ENCODE data around the gene CEP97. TPM values are rescaled to one million over a fixed set of nuclear protein-coding genes. Genes with fewer than 3 reads are reported as not detected.

CEP97 gene
- total RNA-seq, 4 donors from 2014 or later: 1.1 to 22.1 (median 6.1) TPM

DNA sequence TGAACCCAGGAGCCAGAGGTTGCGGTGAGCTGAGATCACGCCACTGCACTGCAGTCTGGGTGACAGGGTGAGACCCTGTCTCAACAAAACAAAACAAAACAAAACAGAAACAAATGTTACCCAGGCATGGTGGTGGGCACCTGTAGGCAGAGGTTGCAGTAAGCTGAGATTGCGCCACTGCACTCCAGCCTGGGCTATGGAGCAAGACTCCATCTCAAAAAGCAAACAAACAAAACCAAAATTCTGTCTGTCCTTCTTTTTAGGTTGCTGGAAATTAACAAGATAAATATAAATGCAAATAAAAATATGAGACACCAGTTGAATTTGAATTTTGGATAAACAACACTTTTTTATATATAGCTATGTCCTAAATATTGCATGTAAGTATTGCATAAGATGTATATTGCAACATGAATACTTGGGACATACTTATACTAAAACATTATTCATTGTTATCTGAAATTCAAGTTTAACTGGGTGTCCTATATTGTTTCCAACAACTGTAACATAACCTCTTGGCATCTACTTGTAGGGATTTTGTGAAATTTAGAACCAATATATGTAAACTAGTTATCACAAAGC is 4.7 kb upstream of the CEP97 start:
- Histone ChIP-seq H3K27me3 (no peaks in the 10 kb centered on the region), H3K4me3 (no peak overlapping the region), H3K36me3 (no peaks in the 10 kb centered on the region), H3K27ac (no peak overlapping the region), H3K9me3 (no peaks in the 10 kb centered on the region), H3K4me1 (peaks cover 0 to 7% (median 3%) of the 10 kb centered on the region in 4 donors)
- intact Hi-C loops (cut with DNase I; ENCODE audit: low total_unique reads): no loop called here
- no peak for DNase-seq
- 98 to 100% methylated on average over 2 to 3 of the region's 3 CpGs for WGBS, 2 donors (ENCODE audit: low coverage in 1 of 2)
- in situ Hi-C loops (cut with MboI; ENCODE audit: low pct_ligation_motif_present in 1 of 4, low pct_unique_long_range_greater_than_20kb in 1 of 4, low sequenced_read_pairs in 3 of 4): no loop called here
- TF ChIP-seq POLR2A (IDR thresholded peaks at IDR 0.05): no peak
- no peak for TF ChIP-seq POLR2AphosphoS5 (IDR thresholded peaks at IDR 0.05)
- no peak for TF ChIP-seq EP300 (IDR thresholded peaks at IDR 0.05; ENCODE audit: low read depth)

DNA sequence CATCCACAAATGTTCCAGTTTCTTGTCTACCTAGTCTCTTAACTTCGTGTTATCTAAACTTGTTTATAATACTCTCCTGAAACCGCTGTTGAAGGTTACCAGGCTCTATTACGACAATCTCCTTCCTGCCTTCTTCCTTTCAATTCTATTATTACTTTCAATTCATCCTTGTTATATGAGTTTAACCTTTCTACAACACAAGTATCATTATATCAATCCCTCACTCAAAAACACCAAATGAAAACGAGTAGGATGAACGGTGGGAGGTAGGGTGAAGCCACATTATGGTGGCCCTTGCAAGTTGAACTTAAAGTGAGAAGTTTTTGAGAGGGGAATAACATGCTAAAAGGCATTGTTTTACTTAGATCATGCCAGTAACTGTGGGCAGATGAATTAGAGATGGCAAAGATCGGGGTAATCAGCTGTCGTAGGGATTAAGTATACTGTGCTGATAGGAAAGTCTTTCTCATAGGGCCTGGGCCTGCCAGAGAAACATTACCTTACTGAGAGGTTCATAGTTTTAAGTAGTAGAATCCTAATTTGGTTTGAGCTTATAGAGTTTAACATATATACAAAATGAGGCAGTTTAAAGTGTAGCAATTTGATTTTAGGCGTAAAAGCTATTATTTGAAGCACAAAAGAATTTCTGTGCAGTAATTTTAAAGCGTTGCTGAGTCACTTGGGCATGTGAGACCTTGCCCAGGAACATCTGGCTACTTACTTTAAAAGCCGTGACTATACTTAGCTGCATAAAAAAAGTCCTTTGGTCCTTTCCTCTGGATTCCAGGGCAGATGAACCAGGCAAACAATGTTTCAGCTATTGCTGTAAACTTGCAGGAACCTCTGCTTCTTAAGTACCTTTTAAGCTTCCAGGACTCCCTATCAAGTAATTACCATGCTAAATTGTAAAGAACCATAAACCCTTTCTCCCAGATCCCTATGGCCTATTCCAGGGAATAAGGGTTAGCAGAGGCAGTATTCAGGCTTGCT is 3.3 kb upstream of the CEP97 start:
- no peak overlapping the region for H3K4me3 ChIP-seq
- peaks cover 0 to 15% (median 6%) of the 10 kb centered on the region in 4 donors for H3K4me1 ChIP-seq
- H3K27ac ChIP-seq: peak overlapping the region in 2 of 4 donors; percentile 25 to 55
- in situ Hi-C loops (cut with MboI; ENCODE audit: low pct_ligation_motif_present in 1 of 4, low pct_unique_long_range_greater_than_20kb in 1 of 4, low sequenced_read_pairs in 3 of 4): no loop called here
- no peaks in the 10 kb centered on the region for H3K36me3 ChIP-seq
- WGBS, 2 donors (ENCODE audit: low coverage in 1 of 2): 58 to 63% methylated on average over 9 to 10 of the region's 10 CpGs
- H3K9me3 ChIP-seq: no peaks in the 10 kb centered on the region
- DNase-seq: no peak
- intact Hi-C loops (cut with DNase I; ENCODE audit: low total_unique reads): no loop called here
- H3K27me3 ChIP-seq: no peaks in the 10 kb centered on the region
- TF ChIP-seq POLR2A (IDR thresholded peaks at IDR 0.05): no peak

DNA sequence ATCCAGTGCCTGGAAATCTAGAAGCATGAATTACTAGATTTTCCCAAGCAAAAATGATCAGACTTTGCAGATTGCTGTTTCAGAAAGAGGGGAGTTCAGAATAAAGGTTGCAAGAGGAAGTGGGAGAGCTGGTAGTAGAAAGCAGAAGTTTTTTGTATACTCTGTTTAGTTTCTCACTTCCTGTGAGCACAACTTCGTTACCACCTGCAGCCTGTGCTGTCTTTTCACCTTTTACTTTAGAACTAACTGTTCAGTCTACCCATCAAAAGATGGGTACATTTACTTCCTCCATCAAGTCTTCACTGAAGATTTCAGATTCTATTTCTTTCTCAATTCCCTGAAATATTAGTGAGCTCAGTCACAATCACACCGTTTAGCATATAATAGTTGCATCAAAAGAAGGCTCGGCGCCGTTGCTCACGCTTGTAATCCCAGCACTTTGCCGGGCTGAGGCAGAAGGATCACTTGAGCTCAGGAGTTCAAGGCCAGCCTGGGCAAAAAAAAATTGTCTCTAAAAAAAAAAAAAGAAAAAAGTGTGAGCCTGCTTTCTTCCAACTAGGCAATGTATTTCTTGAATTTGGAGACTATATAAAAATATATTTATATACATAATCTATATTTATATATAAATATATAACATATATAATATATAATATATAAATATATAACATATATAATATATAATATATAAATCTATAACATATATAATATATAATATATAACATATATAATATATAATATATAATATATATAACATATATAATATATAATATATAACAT is 1.8 kb upstream of the CEP97 start:
- in situ Hi-C loops (cut with MboI; ENCODE audit: low pct_ligation_motif_present in 1 of 4, low pct_unique_long_range_greater_than_20kb in 1 of 4, low sequenced_read_pairs in 3 of 4): no loop called here
- DNase-seq: no peak
- Histone ChIP-seq H3K9me3 (no peaks in the 10 kb centered on the region), H3K4me3 (no peak overlapping the region), H3K4me1 (peaks cover 0 to 16% (median 6%) of the 10 kb centered on the region in 4 donors), H3K27me3 (no peaks in the 10 kb centered on the region), H3K27ac (peak overlapping the region; percentile 25 to 55 (median 36)), H3K36me3 (no peaks in the 10 kb centered on the region)
- no peak for TF ChIP-seq POLR2AphosphoS5 (IDR thresholded peaks at IDR 0.05)
- no peak for TF ChIP-seq POLR2A (IDR thresholded peaks at IDR 0.05)
- TF ChIP-seq, protein P1, sequence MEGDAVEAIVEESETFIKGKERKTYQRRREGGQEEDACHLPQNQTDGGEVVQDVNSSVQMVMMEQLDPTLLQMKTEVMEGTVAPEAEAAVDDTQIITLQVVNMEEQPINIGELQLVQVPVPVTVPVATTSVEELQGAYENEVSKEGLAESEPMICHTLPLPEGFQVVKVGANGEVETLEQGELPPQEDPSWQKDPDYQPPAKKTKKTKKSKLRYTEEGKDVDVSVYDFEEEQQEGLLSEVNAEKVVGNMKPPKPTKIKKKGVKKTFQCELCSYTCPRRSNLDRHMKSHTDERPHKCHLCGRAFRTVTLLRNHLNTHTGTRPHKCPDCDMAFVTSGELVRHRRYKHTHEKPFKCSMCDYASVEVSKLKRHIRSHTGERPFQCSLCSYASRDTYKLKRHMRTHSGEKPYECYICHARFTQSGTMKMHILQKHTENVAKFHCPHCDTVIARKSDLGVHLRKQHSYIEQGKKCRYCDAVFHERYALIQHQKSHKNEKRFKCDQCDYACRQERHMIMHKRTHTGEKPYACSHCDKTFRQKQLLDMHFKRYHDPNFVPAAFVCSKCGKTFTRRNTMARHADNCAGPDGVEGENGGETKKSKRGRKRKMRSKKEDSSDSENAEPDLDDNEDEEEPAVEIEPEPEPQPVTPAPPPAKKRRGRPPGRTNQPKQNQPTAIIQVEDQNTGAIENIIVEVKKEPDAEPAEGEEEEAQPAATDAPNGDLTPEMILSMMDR (IDR thresholded peaks at IDR 0.05): no peak
- no peak for TF ChIP-seq EP300 (IDR thresholded peaks at IDR 0.05; ENCODE audit: low read depth)
- intact Hi-C loops (cut with DNase I; ENCODE audit: low total_unique reads): no loop called here
- 65 to 72% methylated on average over 6 to 7 of the region's 7 CpGs for WGBS, 2 donors (ENCODE audit: low coverage in 1 of 2)

DNA sequence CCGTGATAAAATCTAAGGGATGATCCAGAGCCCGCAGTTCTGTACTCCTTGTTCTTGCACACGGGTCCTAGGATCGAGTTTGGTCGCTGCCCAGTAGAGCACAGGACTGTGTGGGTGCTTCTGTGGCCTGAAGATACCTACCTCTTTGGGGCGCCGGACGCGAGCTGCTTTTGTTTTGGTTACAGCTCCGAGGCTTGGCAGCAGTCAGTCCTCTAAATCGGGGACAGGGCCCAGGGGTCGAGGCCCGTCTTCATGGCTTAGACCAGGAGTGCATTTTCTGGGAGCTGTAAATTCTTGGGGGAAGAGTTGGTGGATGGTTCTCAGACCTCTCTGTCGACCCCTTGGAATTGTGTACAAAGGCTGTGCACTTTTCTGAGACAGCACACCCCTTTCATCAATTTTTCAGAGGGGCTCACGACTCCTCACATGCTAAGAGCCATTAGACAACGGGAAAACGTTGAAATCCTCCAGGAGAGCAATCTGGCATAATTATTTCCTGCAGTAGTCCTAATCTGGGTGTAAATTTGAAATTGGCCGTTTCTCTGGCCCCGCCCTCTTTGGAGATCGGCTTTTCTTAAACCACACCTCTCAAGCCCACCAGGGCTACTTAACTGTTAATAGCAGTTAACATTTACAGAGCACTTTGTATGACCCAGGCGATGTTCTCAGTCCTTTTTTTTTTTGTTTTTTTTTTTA is 928 bp downstream of the CEP97 start:
- no peak for TF ChIP-seq POLR2A (IDR thresholded peaks at IDR 0.05)
- no peak for TF ChIP-seq POLR2AphosphoS5 (IDR thresholded peaks at IDR 0.05)
- TF ChIP-seq, protein P1 (IDR thresholded peaks at IDR 0.05): no peak
- TF ChIP-seq EP300 (IDR thresholded peaks at IDR 0.05; ENCODE audit: low read depth): no peak
- WGBS, 2 donors (ENCODE audit: low coverage in 1 of 2): 0 to 1% methylated on average over 8 to 20 of the region's 21 CpGs
- Histone ChIP-seq H3K4me1 (peaks cover 0 to 16% (median 6%) of the 10 kb centered on the region in 4 donors), H3K27me3 (no peaks in the 10 kb centered on the region), H3K9me3 (no peaks in the 10 kb centered on the region), H3K27ac (peak overlapping the region; percentile 79 to 84 (median 81)), H3K36me3 (peaks cover 0 to 4% (median 0%) of the 10 kb centered on the region in 4 donors), H3K4me3 (peak overlapping the region; percentile 53 to 78 (median 62))
- peak; percentile 35 for DNase-seq
- intact Hi-C loops (cut with DNase I; ENCODE audit: low total_unique reads): no loop called here
- in situ Hi-C loops (cut with MboI; ENCODE audit: low pct_ligation_motif_present in 1 of 4, low pct_unique_long_range_greater_than_20kb in 1 of 4, low sequenced_read_pairs in 3 of 4): no loop called here
